ENCODE data around the gene CTBP1.
"Not testable (repeated sequence)": the region's sequence is repeated elsewhere in the genome, so short reads cannot be mapped to it uniquely, and the experiment has no call there.

CTBP1 gene

GRCh38 chr4:1248245-1249147 is at the start of gene CTBP1:
TSS of gene CTBP1 (minus strand) at chr4:1249130. CDS start at chr4:1241331, 7,799 bp downstream.
- no peak for DNase-seq

- DNase-seq, result no peak
Measured at GRCh38 chr4:1298461-1298860, 49.5 kb upstream of the CTBP1 start.

GRCh38 chr4:1297456-1298325 is 48.8 kb upstream of the CTBP1 start:
- no peak for DNase-seq

- DNase-seq, result no peak
Measured at GRCh38 chr4:1297023-1297395, 48.1 kb upstream of the CTBP1 start.

- DNase-seq, result no peak
Measured at GRCh38 chr4:1296324-1297022, 47.5 kb upstream of the CTBP1 start.

- no peak for DNase-seq
Measured at GRCh38 chr4:1295405-1296055, 46.6 kb upstream of the CTBP1 start.

GRCh38 chr4:1294891-1295290 is 46.0 kb upstream of the CTBP1 start:
- no peak for DNase-seq

GRCh38 chr4:1294424-1294823 is 45.5 kb upstream of the CTBP1 start:
- DNase-seq, result no peak

- no peak for DNase-seq
Measured at GRCh38 chr4:1293991-1294390, 45.1 kb upstream of the CTBP1 start.

GRCh38 chr4:1293531-1293941 is 44.6 kb upstream of the CTBP1 start:
- no peak for DNase-seq

- not testable (repeated sequence) for DNase-seq
Measured at GRCh38 chr4:1292703-1293011, 43.7 kb upstream of the CTBP1 start.

- DNase-seq, result no peak
Measured at GRCh38 chr4:1291996-1292702, 43.2 kb upstream of the CTBP1 start.

- no peak for DNase-seq
Measured at GRCh38 chr4:1291091-1291490, 42.2 kb upstream of the CTBP1 start.

GRCh38 chr4:1290165-1290977 is 41.4 kb upstream of the CTBP1 start:
- DNase-seq, result no peak

GRCh38 chr4:1289207-1290164 is 40.6 kb upstream of the CTBP1 start, which contains the start of gene MAEA:
TSS of gene MAEA (plus strand) at chr4:1289891. CDS start at chr4:1289914, 23 bp downstream.
- peak; percentile 85 for DNase-seq

GRCh38 chr4:1288786-1289185 is 39.9 kb upstream of the CTBP1 start:
- DNase-seq, result no peak

GRCh38 chr4:1285790-1286553 is 37.0 kb upstream of the CTBP1 start:
- no peak for DNase-seq

GRCh38 chr4:1285151-1285789 is 36.3 kb upstream of the CTBP1 start:
- DNase-seq, result no peak

GRCh38 chr4:1283711-1284110 is 34.8 kb upstream of the CTBP1 start:
- DNase-seq, result no peak

All from NCI-H524 treated with DMSO at 0.1 percent for 48 hours (cell line).